Iris pigment epithelial cell (primary cell): ENCODE results near the gene EFCAB9.
A peak's percentile ranks its signal among the peaks of the same experiment; 100 is the strongest.
"Not testable (repeated sequence)": the region's sequence is repeated elsewhere in the genome, so short reads cannot be mapped to it uniquely, and the experiment has no call there.

Experiments used
- DNase-seq: peaks from one replicate; pipeline ENCODE4 v3.0.0-alpha.2; 2011; ENCODE audit warnings: low read depth

EFCAB9 gene

GRCh38 chr5:172193872-172194271 is at the start of gene EFCAB9:
TSS of gene EFCAB9 (plus strand) at chr5:172194172. CDS start at chr5:172194173, 1 bp downstream.
- DNase-seq: no peak

DNA sequence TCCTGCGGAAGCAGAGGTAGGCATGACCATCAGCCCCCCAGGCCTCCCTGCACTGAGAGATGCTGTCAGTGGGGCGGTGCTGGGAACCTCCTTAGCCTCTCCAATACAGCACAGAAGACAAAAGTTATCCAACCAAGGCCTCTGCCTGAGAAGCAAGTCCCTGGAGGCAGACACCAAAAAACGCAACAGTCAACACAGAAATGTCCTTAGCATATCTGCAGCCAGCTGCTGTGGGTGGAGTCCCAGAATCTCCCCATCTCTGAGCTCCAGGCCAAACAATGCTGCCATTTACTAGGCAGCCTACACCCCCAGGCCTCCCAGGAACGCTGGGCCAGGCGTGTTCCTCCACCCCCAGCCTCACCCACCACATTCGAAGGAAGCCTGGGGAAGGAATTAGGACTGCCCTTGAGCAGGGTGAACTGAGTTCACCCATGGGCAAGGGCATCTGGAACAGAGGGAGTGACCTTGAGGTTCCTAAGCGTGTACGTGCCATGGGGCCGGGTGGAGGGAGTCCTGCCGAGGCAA is 49.6 kb upstream of the EFCAB9 start:
- DNase-seq: peak; percentile 22

GRCh38 chr5:172144931-172145869 is 48.8 kb upstream of the EFCAB9 start:
- no peak for DNase-seq

GRCh38 chr5:172145870-172146747 is 47.9 kb upstream of the EFCAB9 start:
- DNase-seq: no peak

DNA sequence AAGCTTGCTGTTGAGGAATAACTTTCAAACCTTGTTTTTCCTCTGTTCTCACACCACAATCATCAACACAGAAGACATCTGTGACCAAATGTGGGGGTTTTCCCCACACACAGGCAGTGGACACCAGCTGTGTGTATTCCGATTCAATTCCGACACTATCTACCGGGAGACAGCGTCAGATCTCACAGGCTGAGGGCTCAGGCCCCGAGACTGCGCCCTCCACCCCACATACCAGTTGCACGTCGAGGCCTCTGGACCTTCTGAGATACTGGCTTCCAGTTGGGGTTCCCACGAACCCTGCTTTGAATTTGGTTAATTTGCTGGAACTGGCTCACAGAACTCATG is 47.3 kb upstream of the EFCAB9 start:
- no peak for DNase-seq

DNA sequence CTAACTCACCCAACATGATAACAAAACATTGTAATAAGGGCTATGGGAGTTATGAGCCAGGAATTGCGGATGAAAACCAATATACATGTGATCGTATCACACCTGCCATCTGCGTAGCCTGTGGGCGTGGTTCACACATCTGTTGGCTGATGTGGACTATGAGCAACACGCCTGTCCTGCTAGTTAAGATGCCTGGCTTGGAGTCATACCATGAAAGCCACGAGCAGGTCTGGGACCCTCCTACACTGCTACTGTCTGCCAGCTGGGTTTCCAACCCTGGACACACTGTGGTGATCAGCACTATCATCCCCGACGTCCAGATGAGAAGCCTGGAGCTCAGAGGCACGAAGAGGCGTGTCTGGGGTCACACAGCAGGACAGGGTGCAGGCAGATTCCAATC is 46.1 kb upstream of the EFCAB9 start:
- no peak for DNase-seq

GRCh38 chr5:172148381-172148780 is 45.6 kb upstream of the EFCAB9 start:
- DNase-seq: no peak

- peak; percentile 88 for DNase-seq
Measured at GRCh38 chr5:172149073-172149472, 44.9 kb upstream of the EFCAB9 start.

DNA sequence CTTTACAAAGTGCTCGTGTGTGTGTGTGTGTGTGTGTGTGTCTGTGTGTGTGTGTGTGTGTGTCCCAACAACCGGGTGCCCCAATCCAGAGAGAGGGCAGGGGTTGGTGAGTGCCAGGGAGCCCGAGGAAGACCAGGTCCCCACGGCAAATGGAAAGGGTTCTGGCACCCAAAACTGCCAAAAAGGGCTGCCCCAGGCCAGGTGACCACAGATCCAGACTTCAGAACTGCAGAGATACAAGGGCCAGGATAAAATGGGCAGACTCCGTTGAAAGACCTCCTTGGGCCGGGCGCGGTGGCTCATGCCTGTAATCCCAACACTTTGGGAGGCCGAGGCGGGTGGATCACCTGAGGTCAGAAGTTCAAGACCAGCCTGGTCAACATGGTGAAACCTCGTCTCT is 44.5 kb upstream of the EFCAB9 start:
- not testable (repeated sequence) for DNase-seq

DNA sequence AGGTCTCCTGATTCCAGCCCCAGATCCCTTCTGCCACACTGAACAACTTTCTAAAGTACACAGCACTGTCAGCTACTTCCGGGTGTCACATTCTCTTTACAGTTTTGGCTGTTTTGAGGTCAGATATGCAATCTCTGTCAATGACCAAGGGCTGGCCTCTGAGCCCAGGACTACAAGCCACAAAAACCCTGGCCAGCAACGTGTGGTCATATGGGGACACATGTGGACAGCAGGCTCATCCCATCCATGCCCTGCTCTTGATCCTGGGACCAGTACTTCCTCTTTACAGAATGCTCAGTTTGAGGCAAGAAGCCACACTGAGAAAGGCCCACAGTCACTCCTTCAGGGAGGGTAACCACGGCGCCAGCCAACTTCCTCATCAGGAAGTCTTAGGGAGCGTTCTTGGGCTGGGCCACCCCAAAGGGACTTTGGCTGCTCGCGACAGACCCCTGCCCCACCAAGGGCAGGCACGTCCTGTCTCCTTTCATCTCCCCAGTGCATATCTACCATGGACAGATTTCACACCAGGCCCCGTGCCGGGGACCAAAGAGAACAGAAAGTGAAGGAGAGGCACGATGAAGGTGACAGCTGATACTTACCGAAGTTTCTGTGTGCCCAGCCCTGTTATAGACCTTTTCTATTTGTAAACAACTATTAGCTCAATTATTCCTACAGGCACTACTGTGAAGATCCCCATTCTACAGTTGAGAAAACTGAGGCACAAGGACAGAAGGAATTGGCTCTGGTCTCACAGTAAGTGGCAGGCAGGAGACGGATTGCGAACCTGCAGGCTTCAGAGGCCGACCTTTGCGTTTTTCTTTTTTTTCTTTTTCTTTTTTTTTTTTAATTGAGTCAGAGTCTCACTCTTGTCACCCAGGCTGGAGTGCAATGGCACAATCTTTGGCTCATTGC is 43.2 kb upstream of the EFCAB9 start:
- no peak for DNase-seq

DNA sequence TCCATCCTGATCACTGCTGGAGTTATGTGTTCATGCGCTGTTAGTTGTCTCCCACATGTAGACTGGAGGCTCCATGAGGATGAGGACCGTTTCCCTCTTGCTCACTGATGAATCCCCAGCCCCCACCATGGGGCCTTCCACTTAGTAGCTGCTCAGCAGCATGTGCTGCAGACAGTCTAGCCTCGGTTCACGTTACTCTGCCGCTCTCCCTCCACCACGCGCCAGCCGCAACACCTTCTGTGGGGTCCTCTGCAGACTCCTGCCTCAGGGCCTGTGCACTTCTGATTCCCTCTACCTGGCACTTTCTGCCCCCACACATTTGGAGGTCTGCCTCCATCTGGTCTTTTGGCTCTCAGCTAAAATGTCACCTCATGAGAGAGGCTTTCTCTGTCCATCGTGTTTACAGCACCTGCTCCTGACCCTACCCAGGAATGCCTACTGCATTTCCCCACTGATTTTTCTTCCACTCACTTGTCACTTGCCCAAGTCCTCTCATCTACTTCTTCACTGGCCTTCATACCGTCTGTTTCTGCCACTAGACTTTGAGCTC is 42.2 kb upstream of the EFCAB9 start:
- no peak for DNase-seq

DNA sequence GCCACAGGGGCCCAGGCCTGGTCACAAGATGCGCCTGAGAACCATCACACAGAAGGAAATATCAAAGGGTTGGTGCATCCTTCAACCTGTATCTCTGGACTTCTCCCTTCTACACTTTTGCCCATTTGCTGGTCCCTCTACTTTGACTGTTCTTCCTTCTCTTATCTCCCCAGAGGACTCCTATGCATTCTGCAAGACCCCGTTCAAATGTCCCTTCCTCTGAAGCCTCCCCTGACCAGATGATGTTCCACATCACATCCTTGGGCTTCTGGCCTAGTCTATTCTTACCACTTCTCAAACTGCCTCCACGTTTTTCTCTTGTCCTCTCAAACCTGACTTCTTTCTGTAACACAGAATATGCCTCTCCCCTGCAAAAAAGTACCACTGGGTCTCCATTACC is 40.3 kb upstream of the EFCAB9 start:
- no peak for DNase-seq

- DNase-seq: not testable (repeated sequence)
Measured at GRCh38 chr5:172155101-172155500, 38.9 kb upstream of the EFCAB9 start.

GRCh38 chr5:172156541-172156994 is 37.4 kb upstream of the EFCAB9 start:
- DNase-seq: no peak

- DNase-seq: no peak
Measured at GRCh38 chr5:172159016-172159415, 35.0 kb upstream of the EFCAB9 start.

DNA sequence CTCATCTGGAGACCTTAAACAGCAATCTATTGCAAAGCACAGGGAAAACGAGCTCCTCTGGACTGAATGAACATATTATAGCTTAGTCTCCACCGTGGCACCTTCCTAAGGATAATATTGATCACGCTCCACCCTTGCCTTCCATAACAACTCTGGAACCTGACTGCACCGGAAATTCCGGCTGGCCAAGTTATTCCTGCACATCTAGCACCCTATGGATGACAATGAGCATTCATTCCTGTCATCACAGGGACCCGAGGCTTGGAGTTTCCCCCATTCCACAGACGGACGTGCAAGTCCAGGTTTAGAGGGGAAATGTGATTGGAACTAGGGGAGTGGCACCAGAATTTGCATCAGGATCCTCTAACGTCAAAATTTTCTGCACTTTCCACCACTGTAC is 33.5 kb upstream of the EFCAB9 start:
- DNase-seq: no peak

- no peak for DNase-seq
Measured at GRCh38 chr5:172162323-172162986, 31.5 kb upstream of the EFCAB9 start.

- DNase-seq: no peak
Measured at GRCh38 chr5:172162987-172163343, 31.0 kb upstream of the EFCAB9 start.

- DNase-seq: peak; percentile 31
Measured at GRCh38 chr5:172163346-172163745, 30.6 kb upstream of the EFCAB9 start.

DNA sequence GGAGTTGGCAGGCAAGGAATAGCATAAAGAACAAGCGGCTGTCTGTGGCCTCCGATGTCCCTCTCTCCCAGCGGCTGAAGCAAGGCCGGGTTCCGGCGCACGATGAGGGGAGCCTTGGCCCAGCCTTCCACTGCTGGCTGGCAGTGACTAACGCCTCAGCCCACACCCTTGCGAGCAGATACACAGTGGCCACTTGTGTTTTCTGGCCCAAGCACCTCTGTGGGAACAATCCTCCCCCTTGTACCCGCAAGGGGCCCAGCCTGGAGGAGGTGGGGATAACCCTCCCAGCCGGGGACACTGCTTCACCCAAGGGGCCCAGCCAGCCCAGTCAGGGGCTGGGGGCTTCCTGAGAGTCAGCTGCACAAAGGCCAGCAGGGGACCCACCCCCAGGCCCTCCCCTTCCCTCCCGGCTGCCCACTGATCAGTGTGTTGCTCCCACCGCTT is 29.2 kb upstream of the EFCAB9 start:
- DNase-seq: peak; percentile 57

- DNase-seq: no peak
Measured at GRCh38 chr5:172165465-172165864, 28.5 kb upstream of the EFCAB9 start.
